ENCODE results near the gene PCDH1.

PCDH1 gene

DNA sequence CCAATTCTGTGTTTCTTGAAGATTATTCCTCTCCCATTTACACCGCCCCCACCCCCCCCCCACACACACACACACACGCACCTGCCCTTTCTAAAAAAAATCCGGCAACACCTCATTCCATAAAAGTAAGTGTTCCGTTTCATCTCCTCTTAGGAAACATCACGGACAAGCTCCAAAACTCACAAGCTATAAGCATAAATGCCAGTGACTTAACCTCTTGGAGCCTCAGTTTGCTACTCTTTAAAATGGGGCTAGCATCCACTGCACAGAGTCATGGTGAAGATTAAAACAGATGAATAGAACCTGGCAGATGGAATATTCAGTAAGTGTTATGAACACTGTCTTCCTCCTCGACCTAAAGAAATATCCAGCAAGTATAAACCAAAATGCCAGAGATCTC, 70.5 kb downstream of the PCDH1 start:
- DNase-seq (ENCODE audit: low read depth), result no peak

DNA sequence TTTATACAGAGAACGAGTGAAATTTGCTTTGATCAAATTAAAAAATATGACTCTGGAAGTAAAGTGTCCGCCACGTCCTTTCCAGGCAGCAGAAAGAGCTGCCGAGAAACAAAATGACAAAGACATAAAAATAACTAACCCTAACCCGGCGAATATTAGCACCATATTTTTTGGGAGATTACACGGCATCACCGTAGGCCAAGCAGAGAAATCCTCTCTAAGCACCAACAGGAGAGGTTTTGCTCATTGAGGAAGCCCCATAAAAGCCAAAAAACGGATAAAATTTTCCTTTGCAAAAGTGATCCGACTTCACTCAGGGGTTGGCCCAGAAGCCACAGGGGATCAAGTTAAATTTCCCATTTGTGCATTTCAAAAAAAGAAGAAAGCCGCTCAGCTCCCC, 70.9 kb downstream of the PCDH1 start:
- DNase-seq (ENCODE audit: low read depth), result no peak

DNA sequence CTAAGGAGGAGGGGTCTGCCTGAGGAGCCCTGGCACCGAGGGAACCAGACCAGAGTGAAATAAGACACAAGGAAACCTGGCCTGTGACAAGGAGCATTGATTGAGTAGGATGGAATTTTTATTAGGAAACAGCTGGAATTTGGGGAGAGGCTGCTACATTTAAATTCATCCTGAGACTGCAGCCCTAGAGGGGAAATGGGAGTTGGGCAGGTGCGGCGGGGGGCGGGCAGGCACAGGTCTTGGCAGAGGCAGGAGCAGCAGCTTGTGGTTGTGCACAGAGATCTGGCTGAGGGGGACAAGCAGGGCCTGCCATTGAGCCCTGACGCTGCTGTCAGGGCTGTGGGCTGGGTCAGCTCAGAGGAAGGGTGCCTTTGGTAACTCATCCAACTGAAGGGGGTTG, 71.6 kb downstream of the PCDH1 start:
- DNase-seq (ENCODE audit: low read depth), result no peak

DNA sequence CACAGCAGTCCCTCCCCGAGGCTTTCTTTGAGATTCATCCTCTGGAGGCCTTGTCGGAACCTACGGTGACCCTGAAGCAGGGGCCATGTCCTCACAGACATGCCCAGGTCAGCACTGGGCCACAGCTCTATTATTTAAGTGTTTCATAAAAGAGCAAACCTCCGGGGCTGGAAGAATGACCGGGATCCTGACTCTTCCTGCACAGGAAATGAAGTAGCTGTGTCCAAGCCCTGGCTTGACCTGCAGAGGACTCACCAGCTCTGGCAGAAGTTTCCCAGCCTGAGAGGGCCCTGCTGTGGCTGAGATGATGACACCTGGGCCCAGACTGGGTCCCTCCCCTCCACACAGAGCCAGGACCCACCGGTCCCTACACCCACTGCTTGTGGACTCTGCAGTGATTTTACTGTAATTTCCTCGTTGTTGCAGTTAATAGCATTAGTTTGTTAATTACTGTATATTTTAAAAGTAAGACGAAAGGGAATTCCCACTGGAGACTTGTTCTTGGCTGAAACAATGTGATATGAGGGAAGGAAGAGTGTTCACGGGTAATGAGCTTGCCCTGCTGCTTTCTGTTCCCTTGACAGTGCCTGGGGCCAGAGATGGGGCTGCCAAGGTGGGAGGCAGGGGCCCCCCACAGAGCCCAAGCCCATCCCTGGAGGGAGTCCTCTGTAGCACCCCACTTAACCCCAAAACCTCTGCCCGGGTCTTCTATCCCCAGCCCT, 72.2 kb downstream of the PCDH1 start:
- DNase-seq (ENCODE audit: low read depth), result no peak

DNA sequence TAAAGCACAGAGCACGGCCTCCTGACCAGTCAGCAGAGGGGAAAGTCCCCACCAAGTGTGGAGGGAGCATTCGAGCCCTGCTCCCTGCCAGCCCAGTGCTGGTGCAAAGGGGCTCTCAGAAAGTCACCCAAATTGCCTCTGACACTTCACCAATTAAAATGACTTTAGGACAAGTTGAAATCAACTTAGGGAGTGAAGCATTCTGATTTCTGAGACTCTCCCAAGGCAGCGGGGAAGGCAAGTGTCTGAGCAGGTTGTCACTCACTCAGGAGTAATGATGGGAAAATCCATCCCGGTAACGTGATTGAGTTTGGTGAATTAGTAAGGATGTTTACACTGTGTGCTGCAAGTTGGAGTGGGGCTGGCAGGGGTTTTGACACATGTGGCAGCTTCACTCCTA, 73.7 kb downstream of the PCDH1 start:
- DNase-seq (ENCODE audit: low read depth), result no peak
